IPS DF 4.7 (cell line): ENCODE results near the gene DNAJC5.

Source experiments
- DNase-seq: peaks from one replicate; pipeline ENCODE4 v3.0.0-alpha.2; 2013; ENCODE audit warnings: low spot score; ENCODE audit errors: extremely low read depth

DNAJC5 gene

DNA sequence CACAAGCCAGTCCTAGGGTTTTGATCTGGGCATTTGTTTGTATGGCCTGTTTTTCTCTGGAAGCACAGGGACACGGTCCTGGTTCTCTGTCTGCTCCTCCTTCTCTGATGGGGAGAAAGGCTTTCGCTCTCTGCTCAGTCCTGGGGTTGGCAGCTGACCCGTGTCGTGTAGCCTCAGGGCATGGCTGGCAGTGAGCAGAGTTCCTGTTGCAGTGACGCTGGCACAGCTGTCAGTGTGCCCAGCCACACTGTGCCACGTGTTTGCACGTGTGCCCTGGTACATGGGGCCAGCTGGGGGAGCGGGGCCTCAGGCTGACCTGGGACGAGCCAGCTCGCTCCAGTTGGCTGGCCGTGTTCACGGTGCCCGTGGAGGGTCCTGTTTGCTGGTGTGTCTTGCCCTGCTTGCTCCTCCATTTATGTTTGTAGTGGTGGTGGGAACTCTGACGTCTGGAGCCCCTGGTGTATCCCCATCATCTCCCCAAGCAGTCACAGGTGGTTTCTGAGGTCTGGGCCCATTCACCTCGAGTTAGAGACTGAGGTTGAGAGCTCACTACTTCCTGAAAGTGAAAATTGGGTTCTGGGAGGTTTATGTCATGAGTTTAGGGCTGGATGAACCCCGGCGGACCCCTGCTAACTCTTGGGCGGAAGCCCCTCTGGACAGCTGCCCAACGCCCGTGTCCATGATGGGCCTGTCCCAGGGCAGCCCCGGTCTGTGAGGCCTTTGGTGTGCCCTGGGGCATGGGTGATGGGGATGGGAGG is 10.2 kb upstream of the DNAJC5 start:
- DNase-seq, result no peak

DNA sequence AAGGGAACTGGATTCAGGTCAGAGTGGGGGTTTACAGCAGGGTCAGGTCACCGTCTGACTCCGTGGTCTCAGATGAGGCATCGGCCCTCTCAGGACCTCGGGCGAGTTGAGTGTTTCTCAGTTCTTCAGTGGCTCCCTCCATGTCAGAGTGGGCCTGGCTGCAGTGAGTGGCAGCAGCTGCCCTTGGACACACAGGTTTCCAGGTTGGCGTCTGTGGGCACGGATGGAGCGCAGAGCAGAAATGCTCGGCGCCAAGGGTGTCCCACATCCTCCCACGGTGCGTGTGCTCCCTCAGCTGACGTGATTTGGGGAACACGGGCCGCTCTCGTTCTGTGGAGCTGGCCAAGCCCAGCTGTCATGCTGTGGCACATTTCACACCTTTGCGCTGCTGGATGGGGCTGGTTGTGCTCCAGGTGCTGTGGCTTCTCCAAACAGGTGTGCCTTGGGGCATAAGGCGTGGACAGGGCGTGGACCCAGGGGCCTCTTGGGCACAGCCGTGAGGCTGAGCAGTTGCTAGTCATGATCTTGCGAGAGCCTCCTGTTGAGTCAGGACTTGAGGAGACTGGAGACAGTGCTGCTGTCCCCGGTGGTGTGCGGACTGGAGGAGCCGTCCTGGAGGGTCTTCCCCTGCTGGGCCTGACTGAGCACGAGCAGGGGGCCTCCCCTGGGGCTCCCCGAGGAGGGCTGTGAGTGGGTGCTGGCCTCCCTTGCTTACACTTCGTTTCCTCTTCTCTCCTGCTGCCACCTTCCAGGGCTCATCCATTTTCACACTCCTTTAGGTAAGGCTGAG is 9.5 kb upstream of the DNAJC5 start:
- DNase-seq, result no peak

- no peak for DNase-seq
Measured at GRCh38 chr20:63886054-63886419, 8.9 kb upstream of the DNAJC5 start.

DNA sequence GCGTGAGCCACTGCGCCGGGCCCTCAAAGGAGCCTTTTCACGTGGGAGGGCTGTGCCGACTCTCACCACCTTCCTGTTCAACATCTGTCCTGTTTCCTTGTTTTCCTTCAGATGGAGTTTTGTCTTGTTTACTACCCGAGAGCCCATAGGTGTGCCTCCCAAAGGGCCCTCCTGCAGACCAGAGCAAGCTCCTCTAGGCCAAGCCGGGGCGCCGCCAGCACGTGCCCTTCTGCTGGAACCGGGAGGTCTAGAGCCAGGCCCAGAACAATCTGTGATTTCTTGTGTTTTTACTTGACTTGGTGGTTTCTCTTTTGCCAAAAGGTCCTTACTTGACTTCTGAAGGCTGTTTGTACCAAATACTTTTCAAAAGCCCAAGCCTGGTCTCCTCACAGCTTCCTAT is 8.0 kb upstream of the DNAJC5 start:
- DNase-seq, result no peak

- no peak for DNase-seq
Measured at GRCh38 chr20:63889241-63890200, 5.4 kb upstream of the DNAJC5 start.

GRCh38 chr20:63890201-63890576 is 4.7 kb upstream of the DNAJC5 start:
- no peak for DNase-seq

GRCh38 chr20:63890616-63891015 is 4.3 kb upstream of the DNAJC5 start:
- DNase-seq, result no peak

GRCh38 chr20:63891061-63892002 is 3.6 kb upstream of the DNAJC5 start:
- no peak for DNase-seq

GRCh38 chr20:63892402-63892801 is 2.5 kb upstream of the DNAJC5 start:
- no peak for DNase-seq

DNA sequence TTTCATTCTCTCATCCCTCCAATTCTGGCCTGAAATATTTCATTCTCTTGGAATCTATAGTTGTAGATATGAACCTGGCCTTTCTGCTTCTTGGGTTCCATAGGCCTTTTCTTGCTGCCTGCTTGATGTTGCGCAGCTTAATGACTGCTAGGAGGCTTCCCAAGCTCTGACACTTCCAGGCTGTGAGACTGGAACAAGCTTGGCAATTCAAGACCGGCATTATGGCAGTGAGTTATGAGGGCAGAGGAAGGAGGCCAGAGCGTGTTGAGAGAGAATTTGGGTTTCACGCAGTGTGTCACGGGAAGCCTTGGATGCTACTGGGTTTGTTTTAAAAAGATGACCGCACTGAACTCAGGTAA is 948 bp upstream of the DNAJC5 start:
- DNase-seq, result no peak

DNA sequence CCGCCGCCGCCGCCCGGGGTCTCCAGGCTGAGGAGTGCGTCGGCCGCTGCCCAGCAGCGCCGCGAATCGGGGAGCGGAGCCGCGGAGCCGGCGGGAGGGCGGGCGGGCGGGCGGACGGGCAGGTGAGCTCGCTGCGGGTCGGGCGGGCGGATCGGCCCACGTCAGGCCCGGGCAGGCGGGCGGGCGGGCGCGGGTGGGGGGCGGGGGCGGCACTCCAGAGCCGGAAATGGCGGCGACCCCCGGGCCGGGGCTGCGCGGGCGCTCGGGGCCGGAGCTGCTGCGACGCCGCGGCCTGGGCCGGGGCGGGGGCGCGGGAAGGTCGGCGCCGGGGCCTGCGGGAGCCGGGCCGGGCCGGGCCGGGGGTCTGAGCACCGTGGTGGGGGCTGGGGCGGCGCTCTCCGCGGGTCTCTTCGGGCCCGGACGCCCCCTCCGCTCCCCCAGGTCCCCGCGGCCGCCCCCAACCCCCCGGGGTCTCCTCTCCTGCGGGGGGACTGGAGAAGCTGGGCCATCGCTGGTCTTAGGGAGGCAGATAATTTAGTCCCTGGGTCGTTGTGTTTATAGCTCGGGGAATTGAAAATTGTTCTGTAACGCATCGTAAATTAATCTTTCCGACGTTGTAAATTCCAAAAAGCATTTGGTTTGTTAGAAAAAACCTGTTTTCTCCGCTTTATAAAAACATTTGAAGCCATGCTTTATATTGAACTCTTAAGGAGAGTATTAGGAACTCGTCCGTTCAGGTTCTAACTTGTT is 451 bp downstream of the DNAJC5 start:
- DNase-seq, result no peak

GRCh38 chr20:63895952-63896263 is 982 bp downstream of the DNAJC5 start:
- no peak for DNase-seq

DNA sequence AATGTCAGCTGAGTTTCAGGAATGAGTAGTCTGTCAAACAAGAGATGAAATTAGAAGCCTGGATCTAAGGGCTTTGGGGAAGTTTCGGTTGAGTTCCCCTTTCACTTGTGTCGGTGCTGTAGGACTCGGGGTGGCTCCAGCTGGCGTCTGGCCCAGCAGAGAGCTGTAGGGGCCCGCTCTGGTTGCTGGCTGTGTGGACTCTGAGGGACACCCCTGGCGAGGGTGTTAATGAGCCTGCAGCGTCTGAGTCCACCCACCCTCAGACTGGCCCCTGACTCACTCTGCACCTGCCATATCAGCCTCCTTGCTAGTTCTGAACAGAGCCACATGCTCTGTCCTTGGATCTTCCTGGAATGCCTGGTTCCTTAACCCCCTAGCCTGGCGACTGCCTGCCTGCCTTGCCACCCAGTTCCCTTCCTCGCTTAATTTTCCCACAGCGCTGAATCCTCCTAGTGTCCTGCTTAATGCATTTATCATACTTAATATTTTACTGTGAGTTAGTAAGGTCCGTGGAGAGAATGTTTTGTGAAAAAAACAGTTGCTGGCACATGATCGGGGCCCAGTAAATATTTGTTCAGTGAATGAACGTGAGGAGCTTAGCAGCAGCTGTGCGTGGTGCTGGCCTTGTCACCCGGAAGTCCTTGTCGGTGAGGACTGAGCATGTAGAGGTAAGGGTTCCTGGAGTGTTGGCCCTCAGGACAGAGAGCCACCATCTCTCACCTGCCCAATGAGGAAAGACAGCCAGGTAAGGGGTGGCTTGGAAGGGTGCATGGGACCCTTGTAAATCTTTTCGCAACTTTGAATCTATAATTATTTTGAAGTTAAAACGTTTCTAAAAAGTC is 1.6 kb downstream of the DNAJC5 start:
- DNase-seq, result no peak

DNA sequence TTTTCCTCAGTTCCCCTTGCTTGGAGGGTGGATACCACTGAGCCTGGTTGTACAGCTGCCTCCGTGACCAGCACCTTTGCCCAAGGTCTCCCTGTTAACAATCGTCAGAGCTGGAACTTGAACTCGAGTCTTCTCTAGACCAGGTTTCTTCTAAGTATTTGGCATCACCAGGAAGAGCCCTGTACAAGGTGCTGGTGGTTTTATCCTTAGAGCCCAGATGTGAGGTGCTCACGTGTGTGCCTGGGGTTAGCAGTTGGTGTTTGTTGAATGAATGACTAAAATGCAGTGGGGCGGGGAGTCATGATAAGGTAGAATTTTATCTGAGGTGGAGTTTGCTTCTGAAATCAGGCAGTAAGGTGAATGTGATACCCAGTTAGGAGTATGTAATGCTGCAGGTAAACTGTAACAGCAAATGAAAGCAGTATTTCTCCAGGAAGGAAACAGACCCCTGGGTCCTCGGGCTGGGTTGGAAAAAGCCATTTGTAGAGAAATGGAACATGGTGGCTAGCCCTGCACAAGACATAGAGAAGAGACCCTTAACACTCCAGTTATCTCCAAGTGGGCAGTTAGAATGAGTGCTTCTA is 3.1 kb downstream of the DNAJC5 start:
- no peak for DNase-seq

- DNase-seq, result no peak
Measured at GRCh38 chr20:63898882-63899558, 4.1 kb downstream of the DNAJC5 start.

DNA sequence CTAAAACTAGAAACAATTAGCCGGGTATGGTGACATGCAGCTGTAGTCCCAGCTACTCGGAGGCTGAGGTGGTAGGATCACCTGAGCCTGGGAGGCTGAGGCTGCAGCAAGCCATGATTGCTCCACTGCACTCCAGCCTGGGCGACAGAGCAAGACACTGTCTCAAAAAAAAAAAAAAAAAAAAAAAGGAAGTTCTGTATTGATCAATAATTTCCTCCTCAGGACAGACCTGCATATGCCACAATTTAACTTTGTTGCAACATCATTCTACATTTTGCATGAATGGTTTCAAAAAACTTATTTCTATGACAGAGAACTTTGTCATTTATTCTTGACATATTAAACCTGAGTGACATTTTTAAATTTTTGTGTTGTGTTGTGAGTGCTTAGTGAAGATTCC is 5.5 kb downstream of the DNAJC5 start:
- DNase-seq, result no peak

GRCh38 chr20:63903796-63904561 is 9.1 kb downstream of the DNAJC5 start:
- DNase-seq, result no peak
